ENCODE measurements around the gene TUBB8B.
"Not testable (repeated sequence)": the region's sequence is repeated elsewhere in the genome, so short reads cannot be mapped to it uniquely, and the experiment has no call there.

GRCh38 chr18:9937-10336 is 39.5 kb downstream of the TUBB8B start:
- not testable (repeated sequence) for TF ChIP-seq POLR2AphosphoS5 (IDR thresholded peaks at IDR 0.05)
- TF ChIP-seq, protein P1, sequence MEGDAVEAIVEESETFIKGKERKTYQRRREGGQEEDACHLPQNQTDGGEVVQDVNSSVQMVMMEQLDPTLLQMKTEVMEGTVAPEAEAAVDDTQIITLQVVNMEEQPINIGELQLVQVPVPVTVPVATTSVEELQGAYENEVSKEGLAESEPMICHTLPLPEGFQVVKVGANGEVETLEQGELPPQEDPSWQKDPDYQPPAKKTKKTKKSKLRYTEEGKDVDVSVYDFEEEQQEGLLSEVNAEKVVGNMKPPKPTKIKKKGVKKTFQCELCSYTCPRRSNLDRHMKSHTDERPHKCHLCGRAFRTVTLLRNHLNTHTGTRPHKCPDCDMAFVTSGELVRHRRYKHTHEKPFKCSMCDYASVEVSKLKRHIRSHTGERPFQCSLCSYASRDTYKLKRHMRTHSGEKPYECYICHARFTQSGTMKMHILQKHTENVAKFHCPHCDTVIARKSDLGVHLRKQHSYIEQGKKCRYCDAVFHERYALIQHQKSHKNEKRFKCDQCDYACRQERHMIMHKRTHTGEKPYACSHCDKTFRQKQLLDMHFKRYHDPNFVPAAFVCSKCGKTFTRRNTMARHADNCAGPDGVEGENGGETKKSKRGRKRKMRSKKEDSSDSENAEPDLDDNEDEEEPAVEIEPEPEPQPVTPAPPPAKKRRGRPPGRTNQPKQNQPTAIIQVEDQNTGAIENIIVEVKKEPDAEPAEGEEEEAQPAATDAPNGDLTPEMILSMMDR (IDR thresholded peaks at IDR 0.05): not testable (repeated sequence)

Data from gastroesophageal sphincter (tissue), 3 donors.